ENCODE data around the gene SERINC3.

DNA sequence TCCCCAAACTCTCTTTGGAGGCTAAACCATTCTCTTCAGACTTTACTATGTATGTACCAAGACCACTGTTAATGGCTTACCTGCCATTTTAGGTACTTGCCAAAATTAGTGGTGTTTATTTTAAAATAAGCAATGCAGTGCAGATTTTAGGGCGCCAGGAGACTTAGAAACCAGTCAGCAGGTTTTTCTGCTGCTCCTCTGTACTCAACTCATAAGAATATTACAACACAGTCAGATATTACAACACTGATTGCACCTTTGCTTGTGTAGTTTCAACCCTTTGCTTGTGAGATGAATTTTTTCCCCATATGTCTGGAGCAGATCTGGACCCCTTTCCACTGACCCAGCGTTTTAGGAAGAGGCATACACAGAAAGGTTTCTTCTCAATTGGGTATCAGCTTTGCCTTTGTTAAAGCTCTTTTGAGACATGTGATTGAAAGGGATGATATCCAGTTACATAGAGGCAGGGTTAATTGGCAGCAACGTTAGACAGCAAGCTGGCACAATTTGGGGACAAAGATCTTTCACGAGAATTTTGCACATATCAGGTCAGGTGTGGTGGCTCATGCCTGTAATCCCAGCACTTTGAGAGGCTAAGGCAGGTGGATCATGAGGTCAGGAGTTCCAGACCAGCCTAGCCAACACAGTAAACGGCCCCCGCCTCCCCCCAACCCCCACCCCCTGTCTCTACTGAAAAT is 40.0 kb downstream of the SERINC3 start:
- TF ChIP-seq, protein P1, sequence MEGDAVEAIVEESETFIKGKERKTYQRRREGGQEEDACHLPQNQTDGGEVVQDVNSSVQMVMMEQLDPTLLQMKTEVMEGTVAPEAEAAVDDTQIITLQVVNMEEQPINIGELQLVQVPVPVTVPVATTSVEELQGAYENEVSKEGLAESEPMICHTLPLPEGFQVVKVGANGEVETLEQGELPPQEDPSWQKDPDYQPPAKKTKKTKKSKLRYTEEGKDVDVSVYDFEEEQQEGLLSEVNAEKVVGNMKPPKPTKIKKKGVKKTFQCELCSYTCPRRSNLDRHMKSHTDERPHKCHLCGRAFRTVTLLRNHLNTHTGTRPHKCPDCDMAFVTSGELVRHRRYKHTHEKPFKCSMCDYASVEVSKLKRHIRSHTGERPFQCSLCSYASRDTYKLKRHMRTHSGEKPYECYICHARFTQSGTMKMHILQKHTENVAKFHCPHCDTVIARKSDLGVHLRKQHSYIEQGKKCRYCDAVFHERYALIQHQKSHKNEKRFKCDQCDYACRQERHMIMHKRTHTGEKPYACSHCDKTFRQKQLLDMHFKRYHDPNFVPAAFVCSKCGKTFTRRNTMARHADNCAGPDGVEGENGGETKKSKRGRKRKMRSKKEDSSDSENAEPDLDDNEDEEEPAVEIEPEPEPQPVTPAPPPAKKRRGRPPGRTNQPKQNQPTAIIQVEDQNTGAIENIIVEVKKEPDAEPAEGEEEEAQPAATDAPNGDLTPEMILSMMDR (conservative IDR thresholded peaks at IDR 0.05): no peak
- no peak for TF ChIP-seq ZFX (IDR thresholded peaks at IDR 0.05)
